Activated CD4-positive, CD25-positive, alpha-beta regulatory T cell (primary cell): Measurements from ENCODE around the gene LSM14B.

Experiments used
- DNase-seq, 4 experiments: peaks; one replicate each; lab custom pipeline; 2025; lab: John Stamatoyannopoulos, UW

Gene LSM14B

GRCh38 chr20:62163986-62164762, 41.9 kb downstream of the LSM14B start:
- no peak for DNase-seq

GRCh38 chr20:62164879-62165761, 42.8 kb downstream of the LSM14B start:
- DNase-seq, result no peak

- no peak for DNase-seq
These were observed 43.6 kb downstream of the LSM14B start for GRCh38 chr20:62165762-62166399.

- DNase-seq, result no peak
These were observed 45.2 kb downstream of the LSM14B start for GRCh38 chr20:62167474-62167873.

GRCh38 chr20:62168061-62168460, 45.8 kb downstream of the LSM14B start:
- no peak for DNase-seq

GRCh38 chr20:62168890-62169435, 46.7 kb downstream of the LSM14B start:
- no peak for DNase-seq

GRCh38 chr20:62170536-62170935, 48.3 kb downstream of the LSM14B start:
- DNase-seq, result no peak

GRCh38 chr20:62171245-62171644, 49.0 kb downstream of the LSM14B start:
- DNase-seq, result no peak

- DNase-seq, result no peak
These were observed 50.4 kb downstream of the LSM14B start for GRCh38 chr20:62172666-62173065.

GRCh38 chr20:62174021-62174804, 51.9 kb downstream of the LSM14B start:
- DNase-seq, result no peak

- DNase-seq, result no peak
These were observed 52.8 kb downstream of the LSM14B start for GRCh38 chr20:62174870-62175624.

- no peak for DNase-seq
These were observed 53.4 kb downstream of the LSM14B start for GRCh38 chr20:62175711-62176110.

GRCh38 chr20:62176866-62177265, 54.6 kb downstream of the LSM14B start:
- no peak for DNase-seq

GRCh38 chr20:62177307-62177706, 55.0 kb downstream of the LSM14B start:
- no peak for DNase-seq

- DNase-seq, result no peak
These were observed 56.3 kb downstream of the LSM14B start for GRCh38 chr20:62178316-62179161.

- no peak for DNase-seq
These were observed 56.9 kb downstream of the LSM14B start for GRCh38 chr20:62179162-62179504.

GRCh38 chr20:62181808-62182207, 59.5 kb downstream of the LSM14B start:
- DNase-seq, result no peak

- peak; percentile 83 to 90 (median 88) for DNase-seq
These were observed 60.5 kb downstream of the LSM14B start, which contains the start of gene MTG2 for GRCh38 chr20:62182469-62183425. Gene MTG2 (plus strand): TSS chr20:62183028. CDS start chr20:62193421, 10,393 bp downstream.
